GM21423 (cell line): Measurements from ENCODE around the gene CDK17.
"Not testable (repeated sequence)": the region's sequence is repeated elsewhere in the genome, so short reads cannot be mapped to it uniquely, and the experiment has no call there.

ENCODE experiments used
- ATAC-seq: cut with Tn5 transposase; IDR thresholded peaks from one replicate; pipeline ENCODE4 v1.9.1; 2021; ENCODE audit warnings: mild to moderate bottlenecking, moderate library complexity; ENCODE audit not compliant: unreplicated experiment

Gene CDK17

DNA sequence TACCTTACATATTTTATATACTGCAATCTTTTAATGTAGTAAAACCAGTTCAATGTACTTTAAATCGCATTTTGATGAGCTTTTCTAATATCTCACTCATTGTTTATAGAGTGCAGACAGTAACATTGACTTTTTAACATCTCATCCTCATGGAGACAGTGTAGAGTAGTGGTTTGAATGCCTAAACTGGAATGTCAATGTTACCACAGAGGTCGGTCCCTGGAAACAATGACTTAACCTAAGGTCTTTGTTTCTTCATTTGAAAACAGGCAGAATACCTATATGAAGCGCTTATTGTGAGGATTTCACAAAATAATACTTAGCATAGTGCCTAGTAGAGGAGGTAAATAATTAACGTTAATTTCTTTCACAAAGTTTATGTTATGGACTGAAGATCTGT lies 5.0 kb downstream of the CDK17 start:
- no peak for ATAC-seq

DNA sequence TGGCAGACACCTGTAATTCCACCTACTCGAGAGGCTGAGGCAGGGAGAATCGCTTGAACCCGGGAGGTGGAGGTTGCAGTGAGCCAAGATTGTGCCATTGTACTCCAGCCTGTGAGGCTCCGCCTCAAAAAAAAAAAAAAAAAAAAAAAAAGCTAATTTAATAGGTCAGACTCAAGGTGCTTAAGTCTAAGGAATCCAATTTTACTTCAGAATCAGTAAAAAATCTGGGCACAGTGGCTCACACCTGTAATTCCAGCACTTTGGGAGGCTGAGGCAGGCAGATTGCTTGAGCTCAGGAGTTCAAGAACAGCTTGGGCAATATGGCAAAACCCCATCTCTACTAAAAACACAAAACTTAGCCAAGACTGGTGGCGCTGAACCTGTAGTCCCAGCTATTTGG lies 7.0 kb downstream of the CDK17 start:
- ATAC-seq, result not testable (repeated sequence)

DNA sequence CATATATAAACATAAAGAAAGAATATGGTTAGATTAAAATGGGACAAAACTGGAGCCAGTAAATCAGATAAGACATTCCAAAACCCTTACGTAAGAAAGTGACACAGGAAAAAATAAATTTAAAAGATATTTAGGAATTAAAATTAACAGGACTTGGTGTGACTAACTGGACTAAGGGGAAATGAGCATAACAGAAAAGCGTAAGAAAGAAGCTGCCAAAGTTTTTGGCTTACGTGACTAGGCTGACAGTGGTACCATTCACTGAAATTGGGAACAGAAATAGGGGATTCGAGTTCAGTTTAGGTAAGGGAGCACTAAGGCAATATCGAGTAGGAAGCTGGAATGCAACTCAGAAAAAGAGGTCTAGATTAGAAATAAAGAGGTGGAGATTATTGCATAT lies 7.8 kb downstream of the CDK17 start:
- ATAC-seq, result no peak

DNA sequence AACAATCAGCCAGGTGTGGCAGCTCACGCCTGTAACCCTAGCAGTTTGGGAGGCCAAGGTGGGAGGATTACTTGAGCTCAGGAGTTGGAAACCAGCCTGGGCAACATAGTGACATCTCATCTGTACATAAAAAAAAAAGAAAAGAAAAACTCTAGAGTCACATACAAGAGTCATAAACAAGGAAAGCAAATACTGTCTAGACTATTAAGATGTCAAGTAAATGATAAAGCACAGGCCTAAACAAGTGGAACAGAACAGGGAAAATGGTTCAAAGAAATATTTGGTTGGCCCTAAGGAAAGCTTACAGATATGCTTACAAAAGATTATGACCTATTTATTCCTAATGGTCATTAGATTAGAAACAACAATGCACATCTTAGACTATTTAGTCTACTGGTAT lies 12.3 kb downstream of the CDK17 start:
- ATAC-seq, result no peak

DNA sequence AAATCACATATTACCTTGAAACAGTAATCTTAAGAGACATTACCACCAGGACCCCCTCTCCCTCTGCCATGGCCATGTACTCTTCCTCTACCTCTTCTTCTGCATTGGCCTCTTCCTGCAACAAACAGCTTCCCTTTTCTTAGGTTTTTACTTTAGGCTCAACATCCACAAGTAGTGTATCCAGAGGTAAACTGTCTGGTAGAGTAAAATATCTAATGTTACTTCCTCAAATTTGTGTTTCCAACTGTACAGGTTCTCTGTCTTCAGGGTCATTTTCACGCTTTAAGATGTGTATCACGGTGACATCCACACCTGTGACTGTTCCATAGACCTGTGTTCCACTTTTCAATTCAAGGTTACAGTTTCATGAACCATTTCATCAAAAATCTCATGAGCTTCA lies 13.4 kb downstream of the CDK17 start:
- no peak for ATAC-seq

DNA sequence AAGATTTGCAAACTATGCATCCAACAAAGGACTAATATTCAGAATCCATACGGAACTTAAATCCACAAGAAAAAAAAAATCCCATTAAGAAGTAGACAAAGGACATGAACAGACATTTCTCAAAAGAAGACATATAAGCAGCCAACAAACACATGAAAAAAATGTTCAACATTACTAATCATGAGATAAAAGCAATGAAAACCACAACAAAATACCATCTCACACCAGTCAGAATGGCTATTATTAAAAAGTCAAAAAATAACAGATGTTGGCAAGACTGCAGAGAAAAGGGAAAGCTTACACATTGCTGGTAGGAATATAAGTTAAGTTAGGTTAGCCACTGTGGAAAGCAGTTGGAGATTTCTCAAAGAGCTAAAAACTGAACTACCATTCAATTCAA lies 16.2 kb downstream of the CDK17 start:
- ATAC-seq, result no peak

DNA sequence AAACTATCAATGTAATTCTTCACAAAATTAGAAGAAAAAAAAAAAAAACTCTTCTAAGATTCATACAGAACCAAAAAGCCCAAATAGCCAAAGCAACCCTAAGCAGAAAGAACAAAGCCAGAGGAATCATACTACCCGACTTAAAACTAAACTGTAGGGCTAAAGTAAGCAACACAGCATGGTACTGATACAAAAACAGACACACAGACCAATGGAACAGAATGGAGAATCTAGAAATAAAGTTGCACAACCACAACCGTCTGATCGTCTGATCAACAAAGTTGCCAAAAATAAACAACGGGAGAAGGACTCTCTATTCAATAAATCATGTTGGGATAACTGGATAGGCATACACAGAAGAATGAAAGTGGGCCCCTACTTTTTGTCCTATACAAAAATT lies 16.9 kb downstream of the CDK17 start:
- ATAC-seq, result no peak

DNA sequence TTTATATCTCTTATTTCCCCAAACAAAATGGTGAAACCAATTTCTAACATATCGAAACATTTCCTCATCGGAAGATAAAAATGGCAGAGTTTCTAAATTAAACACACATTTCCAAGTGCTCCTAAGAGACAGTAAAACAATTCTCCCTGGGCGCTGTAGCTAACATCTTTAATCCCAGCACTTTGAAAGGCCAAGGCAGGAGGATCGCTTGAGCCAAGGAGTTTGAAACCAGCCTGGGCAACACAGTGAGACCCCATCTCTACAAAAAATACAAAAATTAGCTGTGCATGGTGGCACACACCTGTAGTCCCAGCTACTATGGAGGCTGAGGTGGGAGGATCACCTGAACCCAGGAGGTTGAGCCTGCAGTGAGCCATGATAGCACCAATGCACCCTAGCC lies 20.5 kb downstream of the CDK17 start:
- ATAC-seq, result not testable (repeated sequence)

DNA sequence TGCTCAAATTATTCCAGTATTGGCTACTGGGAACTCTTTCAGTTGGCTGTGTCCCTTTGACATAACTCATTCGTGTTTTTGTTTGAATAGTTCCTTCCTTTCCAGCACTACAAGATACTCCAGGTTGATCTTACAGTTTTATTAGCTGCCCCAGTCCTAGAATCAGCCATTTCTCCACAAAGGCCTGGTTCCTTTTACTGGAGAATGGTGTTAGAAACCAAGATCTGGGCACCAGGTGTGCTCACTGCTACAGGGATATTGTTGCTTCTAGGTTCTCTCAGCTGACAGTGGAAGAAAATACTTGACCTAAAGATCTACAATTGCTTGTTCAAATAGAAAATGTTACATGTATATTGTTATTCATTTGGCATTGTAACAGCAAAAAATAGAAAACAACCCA lies 21.9 kb downstream of the CDK17 start:
- no peak for ATAC-seq

DNA sequence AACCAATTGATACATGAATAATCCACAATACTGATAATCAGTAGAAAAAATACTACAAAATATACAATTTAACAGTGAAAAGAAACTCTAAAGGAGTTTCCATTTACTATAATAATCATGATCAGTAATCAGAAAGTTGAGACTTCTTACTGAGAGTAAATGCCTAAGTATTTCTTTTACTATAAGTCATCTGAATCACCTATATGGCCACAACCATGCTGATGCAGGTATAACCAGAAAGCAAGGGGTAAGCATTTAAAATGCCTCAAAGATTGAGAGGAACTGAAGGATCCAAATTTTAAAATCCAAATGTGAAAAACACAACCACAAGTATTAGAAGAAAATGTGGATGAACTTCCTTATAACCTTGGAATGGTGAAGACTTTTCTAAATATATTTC lies 23.4 kb downstream of the CDK17 start:
- no peak for ATAC-seq

DNA sequence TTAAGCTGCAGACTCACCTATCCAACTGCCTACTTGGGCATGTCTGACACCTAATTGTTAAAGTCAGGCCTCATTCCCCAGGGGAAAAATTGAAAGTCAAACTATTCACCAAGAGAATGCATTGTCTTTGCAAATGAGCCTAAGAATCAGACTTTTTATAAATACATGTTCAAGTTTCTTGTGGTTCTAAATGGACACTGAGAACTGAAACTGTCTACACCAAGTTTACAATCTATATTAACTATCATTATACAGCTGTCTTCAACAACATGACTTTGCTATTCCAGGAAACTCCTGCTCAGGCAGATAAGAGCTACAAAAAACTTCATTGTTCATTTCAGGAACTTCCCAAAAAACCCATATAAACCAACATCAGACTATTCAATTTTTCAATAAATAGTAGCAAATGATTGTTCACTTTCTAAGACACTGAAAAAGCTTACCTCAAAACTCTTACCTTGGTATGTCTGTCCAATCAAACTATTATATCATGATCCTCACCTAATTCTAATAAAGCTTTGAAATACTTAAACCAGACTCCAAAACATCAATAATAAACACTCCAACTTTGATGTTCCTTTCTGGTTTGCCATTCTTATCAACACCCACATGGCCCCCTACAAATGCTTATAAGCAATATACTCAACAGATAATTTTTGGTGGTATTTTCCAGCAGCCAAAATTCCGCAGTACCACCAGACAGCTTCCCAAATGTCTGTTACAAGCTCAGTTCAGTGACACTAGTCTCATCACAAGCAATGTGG lies 24.2 kb downstream of the CDK17 start:
- peak; percentile 75 for ATAC-seq

DNA sequence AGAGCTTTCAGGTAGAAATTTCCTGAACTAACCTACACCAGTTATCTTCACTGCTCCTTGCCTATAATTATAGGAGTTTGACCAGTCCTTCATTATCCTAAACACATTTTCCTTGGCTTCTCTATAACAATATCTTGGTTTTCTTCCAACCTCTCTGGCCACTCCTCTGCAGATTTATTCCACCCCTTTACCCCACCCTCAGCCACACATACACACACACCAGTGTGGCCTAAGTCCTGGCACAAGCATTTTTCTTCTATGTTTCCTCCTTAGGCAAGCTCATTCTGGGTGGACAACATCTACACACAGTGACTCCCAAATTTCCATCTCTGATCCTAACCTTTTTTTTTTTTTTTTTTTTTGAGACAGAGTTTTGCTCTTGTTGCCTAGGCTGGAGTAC lies 25.1 kb downstream of the CDK17 start:
- ATAC-seq, result no peak

DNA sequence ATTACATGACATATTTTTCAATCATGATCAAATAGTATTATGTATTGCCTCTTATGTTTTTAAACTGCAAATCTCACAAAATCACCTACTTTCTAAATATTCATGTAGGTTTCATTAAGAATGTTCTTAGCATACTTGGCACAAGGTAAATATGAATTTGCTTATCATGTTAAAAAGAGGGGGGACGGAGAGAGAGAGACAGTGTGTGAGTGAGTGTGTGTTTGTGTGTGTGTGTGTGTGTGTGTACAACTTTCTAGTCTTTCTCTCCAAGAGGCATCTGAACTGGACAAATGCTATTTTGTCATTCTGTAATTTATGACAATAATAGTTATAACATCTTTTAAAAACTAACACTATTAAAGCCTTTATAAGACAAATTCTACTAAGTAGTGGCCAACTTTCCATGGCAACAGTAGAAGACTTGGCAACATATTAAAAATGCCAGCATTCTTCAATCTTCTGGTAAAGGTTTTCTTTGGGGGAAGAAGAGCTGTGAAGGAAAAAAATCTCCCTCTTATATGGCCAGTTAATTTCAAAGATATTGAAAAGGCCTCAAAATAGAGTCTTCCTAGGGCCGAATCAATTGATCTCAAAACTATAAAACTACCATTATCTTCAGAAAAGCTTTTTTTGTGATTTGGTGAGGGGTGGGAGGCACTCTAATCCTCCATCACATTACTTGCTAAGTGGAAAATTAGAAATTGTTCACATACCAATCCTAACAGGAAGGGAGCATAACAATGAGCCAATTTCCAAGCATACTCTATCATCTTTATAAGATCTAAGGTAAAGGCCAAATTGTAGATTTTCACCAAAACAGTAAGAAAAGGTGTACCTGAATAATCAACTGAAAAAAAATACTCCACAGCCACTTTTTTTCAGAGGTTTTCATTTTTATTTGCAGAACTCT lies 28.2 kb downstream of the CDK17 start:
- ATAC-seq, result no peak

DNA sequence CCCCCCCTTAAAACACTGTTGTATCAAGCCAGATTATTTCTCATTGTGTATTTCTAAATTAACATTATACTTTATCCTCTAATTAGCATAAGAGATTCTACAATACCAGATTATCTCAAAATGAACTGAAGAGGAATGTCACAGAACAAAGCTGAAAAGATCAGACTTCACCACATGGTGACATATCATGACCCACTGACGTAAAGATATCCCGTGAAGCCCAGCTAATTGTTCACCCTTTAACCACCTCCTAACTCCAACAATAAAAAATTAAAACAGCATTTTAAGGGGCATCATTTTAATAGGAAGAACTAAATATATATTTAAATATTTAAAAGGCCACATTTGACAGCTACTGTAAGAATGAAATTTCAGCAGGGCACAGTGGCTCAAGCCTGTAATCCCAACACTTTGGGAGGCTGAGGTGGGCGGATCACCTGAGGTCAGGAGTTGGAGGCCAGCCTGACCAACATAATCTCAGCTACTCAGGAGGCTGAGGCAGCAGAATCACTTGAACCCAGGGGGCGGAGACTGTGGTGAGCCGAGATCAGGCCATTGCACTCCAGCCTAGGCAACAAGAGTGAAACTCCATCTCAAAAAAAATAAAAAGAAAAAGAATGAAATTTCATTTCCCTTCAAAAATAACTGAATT lies 29.0 kb downstream of the CDK17 start:
- no peak for ATAC-seq

DNA sequence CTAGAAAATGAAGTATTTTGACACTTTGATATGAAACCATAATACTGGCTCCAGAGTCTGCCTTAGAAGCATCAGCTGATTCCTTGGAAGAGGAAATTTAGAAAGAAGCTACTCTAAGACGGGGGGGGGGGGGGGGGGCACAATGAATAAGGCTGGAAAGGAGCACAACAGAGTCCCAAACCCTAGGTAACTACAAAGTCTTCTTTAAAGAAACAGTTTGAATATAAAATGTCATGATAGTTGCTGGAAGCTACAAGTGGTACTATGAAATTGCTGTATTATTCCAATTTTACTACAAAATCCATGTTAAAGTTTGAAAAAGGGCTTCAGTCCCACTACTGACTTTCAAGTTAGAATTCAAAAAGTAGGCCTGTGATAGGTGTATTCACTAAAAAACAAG lies 31.6 kb downstream of the CDK17 start:
- no peak for ATAC-seq

DNA sequence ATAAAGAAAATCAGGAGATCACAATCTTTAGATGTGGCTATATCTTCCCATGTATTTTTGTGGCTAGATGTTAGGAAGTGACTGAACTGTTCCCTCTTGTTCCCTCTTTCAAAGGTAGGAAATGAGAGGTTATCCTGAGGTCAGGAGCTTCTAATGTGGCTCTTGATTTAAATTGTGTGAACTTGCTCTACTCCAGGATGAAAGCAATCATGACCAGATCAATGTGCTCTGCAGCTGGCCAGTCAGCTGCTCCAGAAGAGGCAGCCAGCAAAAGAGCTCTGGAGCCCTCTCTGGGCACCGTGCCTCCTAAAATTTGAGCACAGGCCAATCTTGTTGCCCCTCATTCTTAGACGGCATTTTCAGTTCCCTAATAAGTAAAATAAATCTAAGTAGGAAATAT lies 32.0 kb downstream of the CDK17 start:
- no peak for ATAC-seq

DNA sequence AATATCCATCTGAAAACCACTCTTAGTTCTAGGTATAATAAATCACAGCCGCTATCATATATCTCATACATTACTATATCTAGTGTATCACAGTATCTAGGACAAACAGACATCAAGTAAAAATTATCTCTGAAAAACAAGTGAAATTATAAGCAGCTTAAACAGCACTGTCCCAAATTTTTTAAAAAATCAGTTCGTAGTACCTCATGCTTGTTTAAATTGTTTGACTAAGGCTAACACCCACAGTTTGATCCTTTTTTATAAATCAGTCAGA lies 33.9 kb downstream of the CDK17 start:
- ATAC-seq, result no peak

DNA sequence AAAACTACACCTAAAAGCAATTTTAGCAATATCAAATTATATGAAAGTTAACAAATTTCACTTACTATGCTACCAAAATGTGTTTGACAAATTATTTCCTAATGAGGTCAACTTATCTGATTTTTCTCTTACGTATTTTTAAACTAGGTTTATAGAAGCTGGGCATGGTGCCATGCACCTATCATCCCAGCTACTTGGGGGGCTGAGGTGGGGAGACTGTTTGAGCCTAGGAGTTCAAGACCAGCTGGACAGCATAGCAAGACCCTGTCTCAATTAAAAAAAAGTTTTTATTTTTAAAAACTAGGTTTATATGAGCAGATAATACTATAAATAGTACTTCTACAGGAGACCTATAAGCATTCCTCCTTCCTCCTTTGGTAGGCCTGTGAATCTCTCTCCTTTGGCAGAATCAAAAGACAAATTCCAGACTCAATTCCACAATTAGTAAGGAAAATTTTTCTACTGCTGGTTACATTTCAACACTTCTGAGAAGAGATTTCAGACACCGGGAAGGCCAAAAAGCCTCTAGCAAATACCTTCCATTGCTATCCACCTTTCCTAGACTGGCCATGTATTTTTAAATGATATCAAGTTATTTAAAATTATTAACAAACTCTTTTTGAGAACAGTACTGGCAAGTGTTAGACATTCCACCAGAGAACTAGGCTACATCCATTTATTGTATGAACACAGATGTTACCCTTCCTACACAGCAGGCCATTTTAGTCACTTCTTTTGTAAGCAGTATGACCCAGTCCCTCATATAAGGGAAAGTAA lies 34.4 kb downstream of the CDK17 start:
- ATAC-seq, result no peak

DNA sequence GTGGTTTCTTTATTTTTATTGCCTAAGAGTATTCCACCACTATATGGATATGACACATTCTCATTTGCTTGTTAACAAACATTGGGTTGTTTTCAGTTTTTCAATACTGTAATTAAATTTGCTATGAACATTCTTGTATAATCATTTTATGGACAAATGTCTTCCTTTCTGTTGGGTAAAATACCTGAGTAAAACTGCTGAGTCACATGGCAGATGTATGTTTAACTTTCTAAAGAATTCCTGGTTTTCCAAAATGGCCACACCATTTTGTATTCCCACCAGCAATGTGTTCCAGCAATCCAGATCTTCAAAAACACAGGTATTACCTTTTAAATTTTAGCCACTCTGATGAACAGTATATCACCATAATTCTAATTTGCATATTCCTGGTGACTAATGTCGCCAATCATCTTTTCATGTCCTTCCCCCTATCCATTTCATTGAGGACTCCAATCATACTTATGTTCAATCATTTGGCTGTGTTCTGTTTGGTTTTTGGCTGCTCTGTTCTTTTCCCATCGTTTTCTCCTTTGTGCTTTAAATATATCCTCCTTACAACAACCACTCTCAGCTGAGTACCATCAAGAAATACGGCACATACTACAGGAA lies 36.0 kb downstream of the CDK17 start:
- no peak for ATAC-seq

DNA sequence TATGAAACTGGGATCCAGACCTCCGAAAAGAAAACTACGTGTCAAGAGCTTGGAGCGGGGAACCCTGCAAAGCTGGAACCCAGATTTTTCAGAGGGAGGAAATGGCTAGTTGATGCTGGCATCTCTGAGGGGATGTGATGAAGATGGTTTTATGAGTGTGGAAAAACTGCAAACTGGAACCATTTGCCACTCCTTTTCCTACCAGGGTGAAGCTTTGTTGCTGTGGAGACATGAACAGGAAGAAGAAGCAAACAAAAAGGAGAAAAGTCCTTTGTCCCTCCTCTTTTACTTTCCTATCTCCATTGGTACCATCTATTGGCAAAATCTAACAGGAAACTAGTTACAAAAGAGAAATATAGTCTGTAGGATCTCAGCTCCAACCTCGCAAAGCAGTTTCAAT lies 39.2 kb downstream of the CDK17 start:
- no peak for ATAC-seq

DNA sequence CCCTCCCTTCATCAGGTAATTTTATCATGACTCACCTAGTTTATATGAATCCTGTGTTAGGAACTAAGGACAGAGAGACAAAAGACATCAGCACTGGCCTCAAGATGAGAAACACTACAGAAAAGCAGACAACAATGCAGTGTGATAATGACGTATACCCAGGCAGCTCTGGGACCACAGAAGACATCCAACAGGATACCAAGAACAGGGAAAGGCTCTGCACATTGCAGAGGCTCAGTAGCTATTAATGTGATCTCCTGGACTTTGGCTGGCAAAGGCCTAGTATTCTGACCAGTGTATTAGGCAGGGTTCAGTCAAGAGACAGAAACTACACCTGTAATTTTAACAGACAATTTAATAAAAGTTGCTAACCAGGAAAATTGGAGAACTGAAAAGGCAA lies 39.7 kb downstream of the CDK17 start:
- no peak for ATAC-seq
